Uterus (tissue), 2 donors: ENCODE data around the gene OTUD5.

Experiments
- CTCF ChIP-seq, 4 experiments: fragments of 200-600 bp in 2 of 4; fragments of 450-650 bp in 2 of 4; sonication (generic) in 2 of 4; IDR thresholded peaks; one replicate each; pipeline ENCODE4 v1.5.1; 2016 to 2019; ENCODE audit warnings: antibody characterized with exemption in 4 of 4, mild to moderate bottlenecking in 2 of 4, moderate library complexity in 1 of 4
- POLR2A ChIP-seq, 2 donors: fragments of 450-650 bp; IDR thresholded peaks; one replicate each; pipeline ENCODE4 v1.6.1; 2016; ENCODE audit warnings: antibody characterized with exemption in 2 of 2, mild to moderate bottlenecking in 1 of 2, moderate library complexity in 1 of 2

GRCh38 chrX:48919360-48919841 lies 38.0 kb downstream of the OTUD5 start:
- TF ChIP-seq CTCF (IDR thresholded peaks at IDR 0.05) = no peak
- TF ChIP-seq POLR2A (IDR thresholded peaks at IDR 0.05) = no peak
